ENCODE data around the gene HIC2.
"Not testable (repeated sequence)": the region's sequence is repeated elsewhere in the genome, so short reads cannot be mapped to it uniquely, and the experiment has no call there.

HIC2 gene, protein sequence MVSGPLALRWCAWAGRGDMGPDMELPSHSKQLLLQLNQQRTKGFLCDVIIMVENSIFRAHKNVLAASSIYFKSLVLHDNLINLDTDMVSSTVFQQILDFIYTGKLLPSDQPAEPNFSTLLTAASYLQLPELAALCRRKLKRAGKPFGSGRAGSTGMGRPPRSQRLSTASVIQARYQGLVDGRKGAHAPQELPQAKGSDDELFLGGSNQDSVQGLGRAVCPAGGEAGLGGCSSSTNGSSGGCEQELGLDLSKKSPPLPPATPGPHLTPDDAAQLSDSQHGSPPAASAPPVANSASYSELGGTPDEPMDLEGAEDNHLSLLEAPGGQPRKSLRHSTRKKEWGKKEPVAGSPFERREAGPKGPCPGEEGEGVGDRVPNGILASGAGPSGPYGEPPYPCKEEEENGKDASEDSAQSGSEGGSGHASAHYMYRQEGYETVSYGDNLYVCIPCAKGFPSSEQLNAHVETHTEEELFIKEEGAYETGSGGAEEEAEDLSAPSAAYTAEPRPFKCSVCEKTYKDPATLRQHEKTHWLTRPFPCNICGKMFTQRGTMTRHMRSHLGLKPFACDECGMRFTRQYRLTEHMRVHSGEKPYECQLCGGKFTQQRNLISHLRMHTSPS

DNA sequence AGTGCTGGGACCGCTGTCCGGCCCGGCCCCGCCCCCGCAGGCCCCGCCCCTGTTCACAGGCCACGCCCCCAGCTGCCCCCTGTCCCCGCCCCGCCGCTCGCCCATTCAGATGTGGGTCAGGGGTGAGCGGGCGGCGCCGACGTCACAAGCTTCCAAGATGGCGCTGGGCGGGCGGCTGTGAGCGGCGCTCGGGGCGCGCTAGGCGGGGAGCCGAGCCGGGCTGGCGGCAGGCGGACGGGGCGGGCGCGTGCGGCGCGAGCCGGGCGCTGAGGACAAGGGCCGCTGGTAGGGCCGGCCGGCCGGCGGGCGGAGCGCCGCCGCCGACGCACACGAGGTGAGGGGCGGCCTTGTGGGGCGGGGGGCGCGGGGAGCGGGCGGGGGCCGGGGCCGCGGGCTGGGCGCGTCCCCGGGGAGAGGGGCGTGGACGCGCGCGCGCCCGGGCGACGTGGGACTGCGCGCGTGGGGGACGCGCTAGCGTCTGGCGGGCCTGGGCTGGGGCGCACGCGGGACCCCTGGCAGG lies at the start of gene HIC2:
HIC2 (plus strand) TSS at position 145 of the 520 bp plus-strand sequence. CDS start 25,461 bp downstream, outside the sequence.
- not testable (repeated sequence) for DNase-seq

DNA sequence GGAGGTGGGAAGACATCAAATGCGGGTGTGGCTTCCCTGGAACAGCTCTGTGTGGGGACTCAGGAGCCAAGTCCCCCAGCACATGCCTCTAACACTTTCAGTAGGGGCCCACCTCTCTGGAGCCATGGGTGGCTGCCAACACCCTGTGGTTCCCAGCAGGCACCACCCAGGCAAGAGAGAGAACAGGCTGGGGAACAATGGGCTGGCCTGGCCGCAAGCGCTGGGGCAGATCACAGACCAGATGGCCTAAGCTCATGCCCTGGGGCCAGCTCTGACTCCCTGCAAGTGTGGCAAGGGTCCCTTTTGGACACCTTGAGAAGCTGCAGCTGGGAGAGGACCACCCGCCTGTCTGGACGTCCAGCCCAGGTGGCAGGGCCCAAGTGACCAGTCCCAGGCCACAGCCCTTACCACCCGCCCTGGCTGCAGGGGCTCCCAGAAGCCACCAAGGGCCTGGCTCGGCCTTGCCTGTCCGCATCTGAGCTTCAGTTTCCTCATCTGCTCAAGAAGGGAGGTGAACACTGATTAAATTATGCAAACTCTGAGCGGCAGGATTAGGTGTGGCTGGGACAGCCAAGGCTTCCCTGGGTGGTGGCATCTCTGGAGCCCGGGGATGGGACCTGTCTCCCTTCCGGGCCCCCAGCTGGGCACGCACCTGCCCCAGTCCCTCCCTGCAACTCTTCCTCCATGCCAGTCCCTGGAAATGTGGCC lies 48.4 kb upstream of the HIC2 start:
- not testable (repeated sequence) for DNase-seq

DNA sequence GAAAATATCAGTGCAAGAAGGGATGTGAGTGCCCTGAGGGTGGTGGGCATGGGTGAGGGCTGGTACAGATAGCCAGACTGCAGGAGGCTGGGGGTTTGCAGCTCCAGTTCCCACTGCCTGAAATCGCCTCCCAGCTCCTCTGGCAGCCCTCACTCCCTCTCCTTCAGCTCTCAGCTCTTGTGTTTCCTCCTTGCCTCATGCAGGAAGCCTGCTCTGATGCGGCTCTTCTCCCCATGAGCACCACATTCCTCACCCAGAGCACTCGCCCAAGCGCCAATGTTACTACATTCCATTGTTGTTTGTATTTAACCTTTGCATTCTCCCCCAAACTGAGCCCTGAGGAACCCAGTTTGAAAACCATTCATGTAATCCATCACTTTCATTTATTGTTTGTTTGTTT lies 41.3 kb upstream of the HIC2 start:
- not testable (repeated sequence) for DNase-seq

DNA sequence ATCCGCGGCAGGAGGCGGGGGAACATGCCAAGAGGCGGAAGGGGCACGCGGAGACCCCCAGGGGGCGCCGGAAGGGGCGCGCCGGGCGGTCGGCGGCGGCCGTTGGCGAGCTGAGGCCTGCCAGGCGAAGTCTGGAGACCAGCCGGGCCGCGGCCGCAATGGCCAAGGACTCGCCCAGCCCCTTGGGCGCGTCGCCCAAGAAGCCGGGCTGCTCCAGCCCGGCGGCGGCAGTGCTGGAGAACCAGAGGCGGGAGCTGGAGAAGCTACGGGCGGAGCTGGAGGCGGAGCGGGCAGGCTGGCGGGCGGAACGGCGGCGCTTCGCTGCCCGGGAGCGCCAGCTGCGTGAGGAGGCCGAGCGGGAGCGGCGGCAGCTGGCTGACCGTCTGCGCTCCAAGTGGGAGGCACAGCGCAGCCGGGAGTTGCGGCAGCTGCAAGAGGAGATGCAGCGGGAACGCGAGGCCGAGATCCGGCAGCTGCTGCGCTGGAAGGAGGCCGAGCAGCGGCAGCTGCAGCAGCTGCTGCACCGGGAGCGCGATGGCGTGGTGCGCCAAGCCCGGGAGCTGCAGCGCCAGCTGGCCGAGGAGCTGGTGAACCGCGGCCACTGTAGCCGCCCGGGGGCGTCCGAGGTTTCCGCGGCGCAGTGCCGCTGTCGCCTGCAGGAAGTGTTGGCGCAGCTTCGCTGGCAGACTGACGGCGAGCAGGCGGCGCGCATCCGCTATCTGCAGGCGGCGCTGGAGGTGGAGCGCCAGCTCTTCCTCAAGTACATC lies 33.3 kb upstream of the HIC2 start, which contains the start of gene RIMBP3B:
RIMBP3B (plus strand) TSS at position 51 of the 767 bp plus-strand sequence; CDS start at position 159, 108 bp downstream.
- DNase-seq: not testable (repeated sequence)

DNA sequence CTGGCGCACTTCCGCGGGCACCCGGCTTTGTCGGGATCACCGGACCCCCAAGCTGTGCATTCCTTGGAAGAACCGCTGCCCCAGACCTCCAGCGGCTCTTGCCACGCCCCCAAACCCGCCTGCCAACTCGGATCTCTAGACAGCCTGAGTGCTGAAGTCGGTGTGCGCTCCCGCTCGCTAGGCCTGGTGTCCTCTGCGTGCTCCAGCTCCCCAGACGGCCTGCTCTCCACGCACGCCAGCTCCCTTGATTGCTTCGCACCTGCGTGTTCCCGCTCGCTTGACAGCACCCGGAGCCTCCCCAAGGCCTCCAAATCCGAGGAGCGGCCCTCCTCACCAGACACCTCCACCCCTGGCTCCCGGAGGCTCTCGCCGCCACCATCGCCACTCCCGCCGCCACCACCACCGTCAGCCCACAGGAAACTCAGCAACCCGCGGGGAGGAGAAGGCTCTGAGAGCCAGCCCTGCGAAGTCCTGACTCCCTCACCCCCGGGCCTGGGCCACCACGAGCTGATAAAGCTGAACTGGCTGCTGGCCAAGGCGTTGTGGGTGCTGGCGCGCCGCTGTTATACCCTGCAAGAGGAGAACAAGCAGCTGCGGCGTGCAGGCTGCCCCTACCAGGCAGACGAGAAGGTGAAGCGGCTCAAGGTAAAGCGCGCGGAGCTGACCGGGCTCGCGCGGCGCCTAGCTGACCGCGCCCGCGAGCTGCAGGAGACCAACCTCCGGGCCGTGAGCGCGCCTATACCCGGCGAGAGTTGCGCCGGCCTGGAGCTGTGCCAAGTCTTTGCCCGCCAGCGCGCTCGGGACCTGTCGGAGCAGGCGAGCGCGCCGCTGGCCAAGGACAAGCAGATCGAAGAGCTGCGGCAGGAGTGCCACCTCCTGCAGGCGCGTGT lies 32.5 kb upstream of the HIC2 start:
- not testable (repeated sequence) for DNase-seq

DNA sequence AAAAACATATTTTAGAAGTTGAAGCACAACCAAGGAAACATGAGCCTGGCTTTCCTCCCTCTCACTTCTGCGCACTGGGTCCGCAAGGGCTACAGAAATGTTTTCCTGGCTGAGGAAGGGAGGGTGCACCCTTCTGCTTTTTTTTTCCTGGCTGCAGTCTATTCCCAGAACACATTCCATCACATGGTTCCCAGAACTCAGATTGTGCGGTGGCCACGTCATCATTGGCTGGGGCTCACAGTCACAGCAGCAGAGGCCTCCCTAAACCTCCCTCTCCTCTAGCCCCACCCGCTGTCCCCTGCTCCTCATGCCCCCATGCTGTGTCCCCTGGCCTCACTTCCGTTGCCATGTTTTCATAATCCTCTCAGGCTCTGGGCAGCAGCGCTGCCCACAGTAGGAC lies 27.7 kb upstream of the HIC2 start:
- DNase-seq: not testable (repeated sequence)

DNA sequence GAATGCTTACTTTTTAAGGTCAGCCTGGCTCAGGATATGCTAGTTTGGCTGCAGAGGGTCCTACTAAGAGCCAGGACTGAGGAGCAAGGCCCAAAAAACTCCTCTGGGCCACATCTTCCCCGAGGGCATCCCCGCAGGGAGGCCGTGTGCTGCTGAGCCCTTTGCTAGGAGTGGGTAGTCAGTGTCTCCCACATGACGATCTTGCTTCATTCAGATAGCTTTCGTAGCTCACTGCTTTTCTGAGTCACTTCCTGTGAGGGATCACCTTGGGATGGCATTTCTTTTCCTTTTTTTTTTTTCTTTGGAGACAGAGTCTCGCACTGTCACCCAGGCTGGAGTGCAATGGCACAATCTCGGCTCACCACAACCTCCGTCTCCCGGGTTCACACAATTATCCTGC lies 27.2 kb upstream of the HIC2 start:
- DNase-seq: not testable (repeated sequence)

DNA sequence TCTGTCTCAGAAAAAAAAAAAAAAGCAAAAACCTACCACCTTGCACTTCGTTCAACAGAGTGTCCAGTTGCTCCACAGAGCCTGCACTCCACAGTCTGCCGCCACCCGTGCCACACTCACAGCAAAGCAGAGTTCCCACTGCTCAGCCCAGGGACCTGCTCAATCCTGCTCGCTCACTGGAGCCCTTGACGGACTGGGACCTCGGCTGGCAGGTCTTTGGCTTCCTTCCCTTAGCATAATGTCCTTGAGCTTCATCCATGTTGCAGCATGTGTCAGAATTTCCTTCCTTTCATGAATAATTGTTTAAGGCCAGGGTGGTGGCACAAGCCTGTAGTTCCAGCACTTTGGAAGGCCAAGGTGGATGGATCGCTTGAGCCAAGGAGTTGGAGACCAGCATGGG lies 22.6 kb upstream of the HIC2 start:
- not testable (repeated sequence) for DNase-seq

DNA sequence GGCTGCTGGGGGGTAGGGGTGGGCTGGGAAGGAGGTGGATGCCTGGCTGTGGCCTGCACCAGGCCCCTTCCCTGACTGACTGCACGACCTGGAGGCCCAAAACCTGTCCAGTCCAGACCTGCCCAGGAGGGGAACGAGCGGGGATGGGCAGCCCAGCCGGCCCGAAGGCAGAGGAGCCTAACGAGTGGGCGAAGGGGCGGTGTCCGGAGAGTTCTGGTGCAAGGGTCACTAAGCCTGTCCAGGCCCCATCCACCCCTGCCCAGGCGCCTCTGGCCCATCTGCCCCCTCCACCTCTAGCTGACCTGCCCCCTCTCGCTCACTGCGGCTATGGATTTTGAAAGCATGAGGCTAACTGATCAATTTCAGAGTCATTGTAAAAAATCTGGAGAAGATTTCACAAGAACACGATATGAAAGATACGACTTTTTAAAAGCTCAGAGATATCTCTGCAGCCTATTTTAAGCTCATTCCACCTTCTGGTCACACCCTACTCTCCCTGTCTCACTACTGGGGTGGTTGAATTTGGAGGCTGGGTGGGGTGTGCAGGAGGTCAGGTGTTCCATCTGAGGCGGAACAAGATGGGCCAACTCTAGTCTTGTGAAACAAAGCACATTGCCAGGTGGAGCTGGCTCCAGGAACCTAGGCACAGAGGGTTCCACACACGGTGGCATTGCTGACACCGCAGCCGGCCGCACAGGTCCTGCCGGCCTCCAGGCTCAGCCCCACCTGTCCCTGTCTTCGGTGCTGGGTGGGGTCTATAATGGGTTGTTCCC lies 15.8 kb upstream of the HIC2 start:
- not testable (repeated sequence) for DNase-seq

DNA sequence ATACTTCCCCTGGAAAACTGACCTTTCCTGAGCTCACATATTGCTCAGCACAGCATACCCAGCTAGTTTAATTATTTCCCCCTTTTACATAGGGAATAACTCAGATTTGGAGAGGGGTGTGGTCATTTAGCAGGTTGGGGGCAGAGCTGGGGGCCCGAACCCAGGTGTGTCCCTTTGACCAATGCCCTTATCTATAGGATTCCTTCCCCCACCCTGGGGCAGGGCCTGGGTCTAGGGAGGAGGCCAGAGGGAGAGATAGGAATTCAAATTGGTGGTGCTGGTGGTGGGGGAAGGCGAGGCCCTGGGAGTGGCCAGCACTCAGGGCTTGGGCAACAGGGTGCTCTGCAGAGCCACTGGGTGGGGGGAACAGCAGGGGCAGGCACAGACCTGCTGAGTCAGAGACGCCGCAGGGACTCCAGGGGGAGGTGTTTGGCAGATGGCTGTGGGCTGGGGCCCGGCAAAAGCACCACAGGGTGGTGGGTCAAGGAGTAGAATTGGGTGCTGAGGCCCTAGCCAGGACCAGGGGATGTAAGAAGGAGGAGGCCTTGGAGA lies 14.3 kb upstream of the HIC2 start:
- DNase-seq: not testable (repeated sequence)

DNA sequence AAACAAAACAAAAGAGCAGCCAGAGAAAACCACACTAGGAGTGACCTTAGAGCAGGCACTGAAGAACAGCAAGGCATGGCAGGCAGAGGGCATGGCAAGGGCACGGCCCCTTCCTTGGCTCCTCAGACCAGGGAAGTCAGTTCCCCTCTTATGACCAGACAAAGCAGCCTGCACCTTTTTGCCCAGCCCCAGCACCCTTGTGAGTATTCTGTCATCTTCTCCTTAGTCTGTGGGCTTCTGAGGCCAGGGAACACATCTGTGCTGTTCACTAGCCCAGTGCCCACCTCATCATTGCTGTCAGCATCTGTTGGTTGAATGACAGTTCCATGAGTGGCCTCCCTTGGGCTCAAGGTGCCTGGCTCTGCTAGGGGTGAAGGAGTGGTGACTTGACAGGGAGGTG lies 10.0 kb upstream of the HIC2 start:
- DNase-seq: not testable (repeated sequence)

DNA sequence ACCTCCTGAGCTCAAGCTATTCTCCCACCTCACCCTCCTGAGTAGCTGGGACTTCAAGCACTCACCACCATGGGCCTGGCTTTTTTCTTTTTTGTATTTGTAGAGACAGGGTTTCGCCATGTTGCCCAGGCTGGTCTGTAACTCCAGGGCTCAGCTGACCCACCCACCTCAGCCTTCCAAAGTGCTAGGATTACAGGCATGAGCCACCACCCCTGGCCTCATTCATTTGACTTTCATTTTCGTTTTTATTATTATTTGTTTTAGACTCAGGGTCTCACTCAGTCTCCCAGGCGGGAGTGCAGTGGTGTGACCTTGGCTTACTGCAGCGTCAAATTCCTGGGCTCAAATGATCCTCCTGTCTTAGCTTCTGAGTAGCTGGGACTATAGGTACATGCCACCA lies 9.4 kb upstream of the HIC2 start:
- not testable (repeated sequence) for DNase-seq

DNA sequence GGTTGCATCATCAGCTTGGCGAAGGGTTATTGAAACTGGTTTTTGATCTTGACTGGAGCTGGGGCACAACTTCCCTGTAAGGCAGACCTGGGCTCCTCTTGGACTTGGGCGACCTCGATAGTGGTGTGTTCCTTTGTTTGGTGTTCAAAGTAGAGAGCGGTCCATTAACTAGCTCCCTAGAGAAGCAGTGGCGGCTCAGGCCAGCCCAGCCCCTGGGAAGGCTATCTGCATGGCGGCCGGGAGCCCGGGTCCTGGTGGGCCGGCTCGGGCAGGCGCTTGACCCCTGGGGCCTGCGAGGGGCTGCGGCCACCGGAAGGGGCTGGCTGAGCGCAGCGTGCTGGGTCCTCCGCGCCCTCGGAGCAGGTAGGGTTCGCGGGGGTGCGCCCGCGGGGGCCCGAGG lies 796 bp upstream of the HIC2 start:
- DNase-seq: not testable (repeated sequence)

DNA sequence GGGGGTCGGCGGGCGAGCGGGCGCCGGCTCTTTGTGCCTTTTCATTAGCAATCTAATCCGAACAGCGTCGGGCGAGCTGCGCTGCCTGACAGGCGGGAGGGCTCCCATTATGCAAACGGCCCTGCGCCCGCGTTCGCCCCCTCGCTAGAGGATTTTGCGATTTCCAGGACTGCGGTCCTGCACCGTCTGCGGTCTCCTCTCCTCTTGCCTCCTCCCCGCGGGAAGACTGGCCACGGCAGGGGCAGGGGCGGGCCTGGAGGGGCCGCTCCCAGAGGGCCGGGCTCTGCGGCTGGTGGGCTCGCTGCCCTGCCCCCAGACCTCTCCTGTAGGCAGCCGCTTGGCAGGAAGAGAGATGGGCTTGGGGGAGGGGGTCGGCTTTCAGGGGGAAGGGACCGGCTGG lies 682 bp downstream of the HIC2 start:
- DNase-seq: not testable (repeated sequence)

DNA sequence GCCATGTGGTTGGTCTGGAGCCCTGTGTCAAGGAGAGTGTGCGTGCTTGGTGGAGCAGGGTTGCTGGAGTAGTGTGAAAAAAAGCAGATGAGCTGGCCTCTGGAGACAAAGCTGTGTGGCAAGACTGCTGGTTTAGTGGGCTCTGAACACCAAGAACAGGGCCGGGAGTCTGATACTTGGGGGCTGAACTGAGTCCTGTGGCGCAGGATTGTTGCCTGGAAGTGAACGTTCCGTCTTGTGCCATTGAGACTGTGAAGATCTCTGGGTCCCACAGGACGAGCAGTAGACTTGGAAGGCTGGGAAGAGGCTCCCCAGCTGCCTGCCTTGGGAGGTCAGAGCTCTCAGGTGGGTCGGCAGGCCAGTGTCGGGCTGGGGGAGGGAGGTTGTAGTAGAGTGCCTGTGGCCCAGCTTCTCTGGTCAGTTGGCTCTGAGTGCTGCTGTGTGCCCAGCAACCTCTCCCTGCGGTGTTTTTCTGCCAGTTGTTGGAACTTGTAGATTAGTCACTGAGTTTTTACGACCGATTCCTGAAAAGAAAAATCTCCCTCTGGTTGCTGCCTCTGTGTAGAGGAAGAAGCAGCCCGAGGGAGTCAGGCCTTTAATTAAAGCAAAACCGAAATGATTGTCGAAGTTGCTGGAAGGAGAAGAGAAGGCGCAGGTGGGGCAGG lies 1.9 kb downstream of the HIC2 start:
- not testable (repeated sequence) for DNase-seq

DNA sequence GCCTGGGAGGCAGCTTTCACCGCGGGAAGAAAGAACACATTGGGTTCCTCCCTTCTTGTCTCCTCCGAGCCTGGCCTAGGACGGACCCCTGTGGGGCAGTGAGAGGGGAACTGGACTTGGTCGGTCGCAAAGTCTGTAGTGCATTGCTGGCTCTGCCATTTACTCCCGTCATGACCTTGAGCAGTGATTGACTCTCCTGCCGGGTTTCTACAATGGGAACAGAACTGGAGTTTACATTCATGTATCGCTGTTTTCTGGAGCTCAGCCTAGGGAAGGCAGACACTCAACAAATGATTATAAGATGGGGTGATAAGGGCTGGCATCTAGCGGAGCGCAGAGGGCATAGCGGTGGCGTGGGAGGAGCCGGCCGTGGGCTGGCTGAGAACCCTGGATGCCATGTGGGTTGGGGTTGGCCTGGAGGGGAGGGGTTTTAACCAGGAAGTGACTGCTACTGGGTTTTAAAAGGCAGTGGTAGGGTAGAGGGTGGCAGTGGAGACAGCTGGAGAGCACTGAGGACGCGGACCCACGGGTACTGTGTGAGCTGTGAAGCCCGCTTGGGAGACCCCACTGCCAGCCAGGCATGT lies 3.1 kb downstream of the HIC2 start:
- DNase-seq: not testable (repeated sequence)

DNA sequence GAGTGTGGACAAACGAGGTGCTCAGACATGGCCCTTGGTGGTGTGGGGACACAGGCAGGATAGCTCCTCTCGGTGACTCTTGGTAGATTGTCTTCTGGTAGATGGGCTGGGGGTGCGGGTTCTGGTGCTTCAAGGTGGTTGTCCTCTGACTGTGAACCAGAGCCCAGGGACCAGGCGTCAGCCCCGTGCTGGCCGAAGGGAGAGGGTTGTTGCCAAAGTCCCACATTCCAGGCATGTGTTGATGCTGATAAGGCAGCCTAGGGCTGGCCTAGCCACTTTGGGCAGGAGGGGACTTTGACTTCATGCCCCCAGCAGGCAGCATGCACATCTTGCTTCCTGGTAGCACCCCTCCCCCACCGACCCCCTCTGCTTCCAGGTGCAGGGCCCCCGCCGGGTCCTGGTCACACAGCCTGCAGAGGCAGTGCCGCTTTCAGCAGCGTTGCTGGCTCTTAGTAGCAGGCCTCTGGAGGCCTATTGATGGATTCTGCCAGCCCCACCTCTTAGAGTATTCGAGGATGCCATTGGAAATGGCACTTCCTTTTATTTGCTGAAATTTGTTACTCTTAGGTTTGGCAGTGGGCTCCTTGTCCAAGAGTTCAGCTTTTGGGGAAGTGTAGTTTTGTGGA lies 7.0 kb downstream of the HIC2 start:
- DNase-seq: not testable (repeated sequence)

DNA sequence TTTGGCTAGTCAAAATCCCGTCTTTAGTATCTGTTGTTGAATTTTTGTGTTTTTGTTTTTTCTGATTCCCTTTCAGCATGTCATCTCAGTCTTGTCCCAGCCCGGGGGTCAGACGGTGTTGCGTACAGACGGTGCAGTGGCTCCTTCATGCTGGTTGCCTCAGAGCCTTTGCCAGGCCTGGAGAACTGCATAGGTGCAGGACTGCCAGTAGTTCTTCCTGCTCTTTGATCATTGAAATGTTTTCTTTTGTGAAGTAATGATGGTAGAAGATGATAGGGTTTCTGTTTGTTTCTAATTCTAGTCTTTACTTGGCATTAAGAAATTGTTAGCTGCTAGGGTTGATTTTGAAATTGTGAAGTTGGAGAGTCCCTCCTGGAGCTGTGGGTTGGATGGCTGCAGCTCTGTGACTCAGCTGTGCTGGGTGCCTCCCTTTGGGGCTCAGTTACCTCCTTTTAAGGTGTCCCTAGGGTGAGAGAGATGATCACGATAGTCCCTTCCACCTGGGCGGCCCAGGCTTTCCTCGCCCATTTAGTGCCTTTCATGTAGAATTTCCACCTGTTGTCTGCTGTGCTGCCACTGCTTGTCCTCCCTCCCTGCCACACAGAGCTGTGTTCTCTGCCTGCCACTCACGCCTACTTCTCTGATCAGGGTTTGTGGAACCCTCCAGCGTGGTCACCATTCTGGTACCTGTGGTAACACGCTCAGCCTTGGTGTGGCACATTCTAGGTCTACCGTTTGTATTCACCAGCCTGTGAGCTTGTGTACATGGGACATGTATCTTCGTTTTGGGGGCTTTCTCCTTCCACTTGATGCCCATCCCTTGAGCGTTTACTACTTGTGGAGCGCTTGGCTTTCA lies 17.4 kb downstream of the HIC2 start:
- not testable (repeated sequence) for DNase-seq
